OCI-LY1 (cell line): ENCODE results near the gene WDR11.

Source experiments
- CTCF ChIP-seq: fragments of 200-600 bp; sonication (generic), shearing (Covaris generic); IDR thresholded peaks from 2 replicates; pipeline ENCODE4 v1.5.1; 2017; ENCODE audit warnings: mild to moderate bottlenecking, antibody characterized with exemption, low read length, moderate library complexity, mixed read lengths
- EZH2 ChIP-seq: fragments of 200-600 bp; sonication (generic), shearing (Covaris generic); IDR thresholded peaks from 2 replicates; pipeline ENCODE4 v1.8.0; 2017; ENCODE audit warnings: borderline replicate concordance, mixed run types, mild to moderate bottlenecking, antibody characterized with exemption, low read length, moderate library complexity, mixed read lengths

- no peak for TF ChIP-seq CTCF
- no peak for TF ChIP-seq EZH2
These were observed 93.5 kb downstream of the WDR11 start for GRCh38 chr10:120944586-120945125.
